Activated CD8-positive, alpha-beta memory T cell treated with anti-CD3 and anti-CD28 coated beads for 24 hours (primary cell): ENCODE data around the gene NOC3L.
"Not testable (repeated sequence)": the region's sequence is repeated elsewhere in the genome, so short reads cannot be mapped to it uniquely, and the experiment has no call there.

Experiments
- DNase-seq: peaks from one replicate; pipeline ENCODE4 v3.0.0-alpha.2; 2020

Gene NOC3L

DNA sequence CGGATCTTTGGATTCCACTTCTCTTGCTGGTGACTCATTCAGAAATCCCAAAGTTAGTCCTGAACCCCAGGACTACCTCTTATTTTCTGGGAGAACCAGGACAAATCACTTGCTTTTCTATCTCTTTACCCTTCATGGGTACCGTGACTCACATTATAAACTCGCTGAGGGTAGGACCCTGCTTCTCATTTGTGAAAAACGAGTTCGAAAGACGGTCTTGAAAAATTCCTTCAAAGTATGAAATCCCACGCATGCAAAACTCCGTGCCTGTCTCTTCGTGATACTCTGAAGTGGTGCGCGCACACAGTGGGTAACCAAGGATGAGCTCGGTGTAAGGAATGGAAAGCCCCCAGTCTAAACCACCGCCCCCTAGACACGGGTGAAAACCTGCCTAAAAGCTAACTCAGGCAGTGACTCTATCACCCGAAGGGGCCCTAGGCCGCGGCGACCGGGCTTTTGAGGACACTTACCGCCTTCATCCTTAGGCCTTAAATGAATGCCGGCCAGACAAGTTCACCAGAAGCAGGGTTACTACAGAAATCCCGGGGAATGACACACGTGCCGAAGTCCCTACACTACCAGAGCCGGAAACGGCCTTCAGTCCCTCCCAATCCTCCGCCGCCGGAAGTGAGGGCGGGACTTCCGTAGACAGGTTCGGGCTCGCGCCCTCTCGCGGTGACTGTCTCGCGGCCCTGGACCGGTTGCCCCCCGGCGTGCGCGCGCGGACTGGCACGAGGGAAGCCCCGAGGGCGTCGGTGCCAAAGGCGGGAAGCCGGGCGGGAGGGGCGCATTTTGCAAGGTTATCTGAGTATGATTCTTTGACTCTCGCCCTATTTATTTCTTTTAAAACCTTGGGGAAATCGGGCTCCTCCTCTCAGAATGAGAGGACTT is at the start of gene NOC3L:
Gene NOC3L, minus strand, starts transcription at position 580 of the 891 bp plus-strand sequence. Its CDS starts 101 bp downstream, at position 479.
- peak; percentile 98 for DNase-seq

DNA sequence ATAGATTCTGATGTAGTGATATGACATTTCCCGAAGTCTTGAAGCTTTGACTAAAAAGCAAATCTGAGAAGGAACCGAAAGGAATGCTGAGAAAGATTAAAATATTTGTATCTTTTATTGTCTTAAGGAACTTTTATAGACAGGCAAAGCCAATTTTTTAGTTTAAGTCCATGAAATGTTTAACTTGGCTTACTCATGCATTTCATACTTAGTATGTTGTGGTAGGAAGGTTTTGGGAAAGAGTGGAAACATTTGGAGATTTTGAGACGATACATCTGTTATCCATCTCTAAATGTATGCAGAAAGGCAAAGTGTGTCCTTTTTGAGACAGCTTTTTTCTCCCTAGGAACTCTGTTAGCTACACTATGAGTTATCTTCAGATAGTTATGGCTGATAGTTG is 49.7 kb upstream of the NOC3L start:
- no peak for DNase-seq

DNA sequence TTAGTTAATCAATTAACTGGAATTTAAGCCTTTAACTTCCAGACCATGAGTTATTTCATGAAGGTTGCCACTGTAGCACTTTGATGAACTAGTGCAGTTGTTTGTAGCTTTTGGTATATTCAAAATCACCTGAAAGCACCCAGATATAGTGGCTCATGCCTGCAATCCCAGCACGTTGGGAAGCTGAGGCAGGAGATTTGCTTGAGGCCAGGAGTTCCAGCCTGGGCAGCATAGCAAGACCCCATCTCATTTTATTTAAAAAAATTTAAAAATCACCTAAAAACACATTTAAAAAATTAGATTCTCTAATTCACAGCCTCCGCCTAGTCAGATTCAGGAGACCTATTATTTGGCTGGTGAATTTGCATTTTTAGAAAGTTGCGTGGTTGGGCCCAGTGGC is 48.6 kb upstream of the NOC3L start:
- DNase-seq, result no peak

GRCh38 chr10:94409021-94409657 is 46.4 kb upstream of the NOC3L start:
- no peak for DNase-seq

- no peak for DNase-seq
Measured at GRCh38 chr10:94407668-94408067, 44.9 kb upstream of the NOC3L start.

DNA sequence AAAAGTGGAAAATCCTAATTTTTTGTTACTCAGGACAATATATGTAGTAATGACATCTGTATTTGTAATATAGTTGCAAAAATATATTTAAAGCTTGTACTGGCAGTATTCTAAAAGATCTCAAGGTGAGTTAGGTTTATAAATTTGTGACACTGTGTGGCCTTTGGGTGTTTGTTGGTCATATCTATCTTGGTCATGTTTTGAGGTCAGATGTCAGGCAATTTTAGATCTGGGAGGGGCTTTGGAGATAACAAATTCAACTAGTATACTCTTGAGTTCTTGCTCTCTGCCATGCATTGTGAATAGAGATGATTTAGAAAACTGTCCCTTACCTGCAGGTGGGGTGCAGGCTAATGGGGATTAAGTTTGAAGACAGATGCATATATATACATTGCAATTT is 42.7 kb upstream of the NOC3L start:
- no peak for DNase-seq

DNA sequence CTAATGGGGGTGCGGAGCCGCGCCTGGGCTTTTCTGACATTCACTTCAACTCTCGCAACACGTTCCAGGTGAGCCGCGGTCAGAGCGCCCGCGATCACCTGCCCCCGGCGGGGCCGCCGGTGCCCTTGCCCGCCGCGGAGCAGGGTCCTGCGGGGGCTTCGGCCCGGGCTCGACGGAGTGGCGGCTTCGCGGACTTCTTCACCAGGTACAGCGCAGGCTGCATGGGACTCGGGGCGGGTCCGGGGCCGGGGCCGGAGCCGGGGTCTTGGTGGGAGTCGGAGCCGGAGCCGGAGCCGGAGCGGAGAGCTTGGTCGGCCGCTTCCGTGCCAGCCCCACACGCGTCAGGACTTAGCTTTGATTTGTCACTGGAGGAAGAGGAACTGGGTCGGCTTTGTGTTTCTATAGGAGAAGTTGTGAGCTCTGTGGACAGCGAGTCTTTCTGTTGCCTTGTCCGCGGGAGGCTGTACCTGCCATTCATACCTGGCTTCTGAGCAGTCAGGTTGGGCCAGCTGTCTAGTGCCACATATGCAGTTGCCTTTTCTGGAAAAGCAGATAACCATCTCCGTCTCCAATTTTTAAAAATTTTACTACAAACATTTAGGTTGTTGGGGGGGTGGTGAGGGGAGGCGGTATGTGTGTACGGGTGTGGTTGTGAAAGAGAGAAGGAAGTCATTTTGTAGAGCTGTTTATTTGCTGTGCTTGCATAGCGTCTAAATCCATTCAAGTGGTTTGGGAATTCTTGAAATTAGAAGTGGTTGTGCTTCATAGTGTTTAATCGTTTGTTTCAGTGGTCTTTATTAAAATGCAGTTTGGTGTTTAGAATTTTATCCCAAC is 40.9 kb upstream of the NOC3L start:
- peak; percentile 61 for DNase-seq

- no peak for DNase-seq
Measured at GRCh38 chr10:94402843-94403379, 40.2 kb upstream of the NOC3L start.

DNA sequence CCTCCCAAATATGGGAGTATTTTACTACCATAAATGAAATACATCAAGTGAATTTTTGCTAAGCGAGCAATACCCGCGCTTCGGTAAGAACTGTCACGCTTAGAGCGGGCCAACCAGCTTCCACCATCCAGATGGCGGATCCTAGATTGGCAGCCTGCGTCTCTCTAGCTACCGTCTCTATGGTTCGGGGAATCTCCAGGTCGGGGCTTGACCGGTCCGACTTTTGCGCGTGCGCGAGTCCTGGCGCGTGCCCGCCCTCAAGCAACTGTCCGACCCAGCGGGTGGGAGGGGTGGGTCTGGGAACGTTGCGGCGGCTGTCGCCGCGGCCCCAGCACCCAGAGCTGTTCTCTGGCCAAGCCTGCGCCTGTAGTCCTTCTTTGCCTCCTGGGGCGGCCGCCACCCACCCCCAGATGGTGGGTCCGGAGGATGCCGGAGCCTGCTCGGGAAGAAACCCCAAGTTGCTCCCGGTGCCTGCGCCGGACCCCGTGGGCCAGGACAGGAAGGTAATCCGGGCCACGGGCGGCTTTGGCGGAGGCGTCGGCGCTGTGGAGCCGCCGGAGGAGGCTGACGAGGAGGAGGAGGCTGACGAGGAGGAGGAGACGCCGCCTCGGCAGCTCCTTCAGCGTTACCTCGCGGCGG is 39.6 kb upstream of the NOC3L start, which contains the start of gene TBC1D12:
Gene TBC1D12, plus strand, starts transcription at position 338 of the 639 bp plus-strand sequence. Its CDS starts 73 bp downstream, at position 411.
- DNase-seq, result peak; percentile 73

DNA sequence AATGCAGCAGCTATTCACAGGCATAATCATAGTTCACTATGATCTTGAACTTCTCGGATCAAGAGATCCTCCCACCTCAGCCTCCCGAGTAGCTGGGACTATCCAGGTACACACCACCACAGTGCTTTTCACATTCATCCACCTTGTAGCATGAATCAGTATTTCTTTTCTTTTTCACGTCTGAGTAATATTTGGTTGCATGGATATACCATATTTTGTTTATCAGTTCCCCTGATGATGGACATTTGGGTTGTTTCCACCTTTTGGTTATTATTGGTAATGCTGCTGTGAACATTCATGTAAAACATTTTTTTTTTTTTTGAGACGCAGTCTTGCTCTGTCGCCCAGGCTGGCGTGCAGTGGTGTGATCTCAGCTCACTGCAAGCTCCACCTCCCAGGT is 36.0 kb upstream of the NOC3L start:
- no peak for DNase-seq

GRCh38 chr10:94397549-94398370 is 35.0 kb upstream of the NOC3L start:
- DNase-seq, result no peak

DNA sequence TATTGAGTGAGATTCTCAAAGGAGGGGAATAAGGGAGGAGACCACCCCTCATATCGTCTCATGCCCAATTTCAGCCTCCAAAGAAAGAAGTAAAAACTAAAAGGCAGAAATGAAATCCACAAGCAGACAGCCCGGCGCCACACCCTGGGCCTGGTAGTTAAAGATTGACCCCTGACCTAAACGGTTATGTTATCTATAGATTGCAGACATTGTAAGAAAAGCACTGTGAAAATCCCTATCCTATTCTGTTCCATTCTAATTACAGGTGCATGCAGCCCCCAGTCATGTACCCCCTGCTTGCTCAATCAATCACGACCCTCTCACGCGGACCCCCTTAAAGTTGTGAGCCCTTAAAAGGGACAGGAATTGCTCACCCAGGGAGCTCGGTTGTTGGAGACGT is 29.4 kb upstream of the NOC3L start:
- DNase-seq, result not testable (repeated sequence)

GRCh38 chr10:94385733-94386132 is 23.0 kb upstream of the NOC3L start:
- DNase-seq, result not testable (repeated sequence)

- DNase-seq, result no peak
Measured at GRCh38 chr10:94383530-94383929, 20.8 kb upstream of the NOC3L start.

DNA sequence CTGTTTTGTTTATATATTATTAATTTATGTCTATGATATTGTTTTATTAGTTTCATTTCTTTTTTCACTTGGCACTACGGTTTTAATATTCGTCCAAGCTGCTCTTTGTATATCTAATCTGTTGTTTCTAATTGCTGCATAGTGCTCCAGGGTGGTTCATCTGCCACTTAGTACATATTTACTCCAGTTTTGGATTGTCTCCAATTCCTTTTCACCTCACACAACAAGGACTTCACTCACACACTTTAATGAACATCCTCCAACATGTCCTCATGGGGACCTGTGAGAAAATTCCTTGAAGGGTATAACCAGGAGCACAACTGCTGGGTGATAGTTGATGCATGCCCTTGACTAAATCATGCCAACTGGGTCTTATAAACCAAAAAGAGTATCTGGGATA is 14.1 kb upstream of the NOC3L start:
- DNase-seq, result no peak

DNA sequence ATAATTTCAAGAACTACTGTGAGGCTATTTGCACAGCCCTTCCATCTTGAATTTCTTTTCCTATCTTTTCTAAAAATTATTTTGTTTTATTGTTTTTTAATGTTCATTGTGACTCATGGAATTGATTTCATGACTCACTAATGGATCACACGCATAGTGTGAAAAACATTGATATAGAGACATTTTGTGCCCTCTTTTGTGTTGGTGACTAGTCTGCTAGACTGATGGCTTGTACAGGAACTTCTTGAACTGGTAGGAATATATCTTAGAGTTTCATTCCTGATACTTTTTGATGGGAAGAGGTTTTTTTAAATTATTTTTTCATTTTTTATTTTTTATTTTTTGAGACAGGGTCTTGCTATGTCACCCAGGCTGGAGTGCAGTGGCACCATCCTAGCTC is 12.6 kb upstream of the NOC3L start:
- no peak for DNase-seq

DNA sequence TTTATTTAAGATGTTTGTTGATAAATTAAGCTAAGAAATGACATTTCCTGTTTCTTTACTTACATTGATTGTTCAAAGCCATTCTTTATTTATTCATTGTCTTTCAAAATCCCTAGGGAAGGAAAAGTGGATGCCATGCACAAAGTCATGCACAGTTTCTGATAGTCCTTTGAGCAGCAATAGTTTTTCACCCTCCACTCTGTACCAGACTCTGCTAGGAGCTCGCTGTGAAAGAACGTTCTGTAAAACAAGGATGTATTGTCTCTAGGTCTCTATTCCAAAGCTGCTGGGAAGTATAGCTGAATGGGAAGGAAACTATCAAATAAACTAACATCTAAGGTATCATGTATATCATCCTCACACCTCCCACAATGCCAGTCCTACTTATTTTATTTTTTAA is 7.8 kb upstream of the NOC3L start:
- no peak for DNase-seq

DNA sequence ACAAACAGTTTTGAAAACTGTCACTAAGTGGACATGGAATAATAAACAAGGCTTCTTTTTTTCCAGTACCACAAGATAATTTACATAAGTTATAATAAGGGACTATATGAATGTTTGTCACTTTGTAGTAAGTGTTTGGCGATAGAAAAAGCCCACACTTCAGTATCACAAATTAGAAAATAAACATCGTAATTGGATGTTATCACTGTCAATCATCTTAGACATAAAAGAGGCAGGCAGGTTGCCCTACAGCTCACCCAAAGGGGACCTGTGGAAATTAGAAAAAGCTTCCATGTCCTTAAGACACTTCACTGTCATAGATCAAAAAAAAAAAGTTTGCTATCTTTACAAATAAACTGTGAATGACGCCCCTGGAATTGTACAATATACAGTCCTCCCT is 3.6 kb upstream of the NOC3L start:
- no peak for DNase-seq

DNA sequence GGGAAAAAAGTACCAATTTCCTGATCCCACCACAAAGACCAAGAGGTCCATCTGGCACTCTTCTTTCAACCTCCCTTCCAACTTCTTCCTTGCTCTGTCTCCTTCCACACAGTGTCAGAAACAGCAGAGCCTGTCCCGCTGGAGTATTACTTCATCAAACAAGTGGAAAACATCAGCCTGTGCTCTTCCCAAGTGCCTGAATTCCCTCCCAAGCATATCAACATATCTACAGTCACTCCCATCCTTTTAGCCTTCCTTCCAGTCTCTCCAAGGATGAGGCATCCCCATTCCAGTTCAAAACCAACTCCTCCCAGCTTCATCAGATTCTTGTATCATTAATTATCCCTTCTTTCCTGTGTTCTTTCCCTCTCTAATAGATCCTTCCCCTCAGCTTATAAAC is 1.7 kb upstream of the NOC3L start:
- DNase-seq, result no peak

- DNase-seq, result no peak
Measured at GRCh38 chr10:94363251-94363565, 469 bp upstream of the NOC3L start.

DNA sequence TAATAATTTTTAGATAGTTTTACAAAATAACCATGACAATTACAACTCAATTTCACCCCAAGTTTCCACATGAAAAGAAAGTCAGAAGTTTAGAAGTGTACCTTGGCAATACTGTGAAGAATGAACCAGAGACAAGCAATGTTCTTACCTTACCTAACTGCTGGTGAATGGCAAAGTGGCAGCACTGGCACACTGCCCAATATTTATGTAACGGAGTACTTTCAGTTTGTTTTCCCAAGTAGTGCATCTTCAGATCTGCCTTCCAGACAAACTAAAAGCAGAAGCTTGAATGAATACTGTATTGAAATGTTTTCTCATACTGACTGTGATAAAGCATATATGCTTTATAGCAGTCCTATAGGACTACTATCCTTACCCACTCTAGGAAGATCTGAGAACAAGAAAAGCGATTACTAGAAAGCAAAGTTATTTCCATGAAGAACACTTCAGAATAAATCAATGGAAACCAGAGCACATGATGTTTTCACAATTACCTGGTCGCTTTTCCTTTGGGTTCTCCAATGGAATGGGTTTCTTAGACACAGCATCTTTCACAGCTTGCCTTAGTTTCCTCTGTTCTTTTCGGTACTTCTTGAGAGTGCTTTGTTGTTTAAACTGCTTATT is 1.5 kb downstream of the NOC3L start:
- DNase-seq, result no peak
